ENCODE measurements around the gene PPIE. TPM values are rescaled to one million over a fixed set of nuclear protein-coding genes. Genes with fewer than 3 reads are reported as not detected.

PPIE gene
- total RNA-seq, 1 experiment from 2014 or later, result 36.3 TPM

GRCh38 chr1:39779821-39780220 lies 41.1 kb downstream of the PPIE start:
- H3K56ac ChIP-seq (ENCODE audit: insufficient read length, low read depth, low read length), result no peak overlapping the region
- no peak for TF ChIP-seq CTCF (conservative IDR thresholded peaks at IDR 0.05)
- H3K79me2 ChIP-seq (ENCODE audit: insufficient read depth, low read length), result no peaks in the 10 kb centered on the region
- H3K23ac ChIP-seq (ENCODE audit: insufficient read length, low read depth, low read length), result no peak overlapping the region
- no peak overlapping the region for H2BK12ac ChIP-seq (ENCODE audit: insufficient read length, low read depth, low read length)
- no peaks in the 10 kb centered on the region for H3K4me1 ChIP-seq (ENCODE audit: insufficient read depth, low read length)
- H3K27me3 Mint-ChIP-seq (ENCODE audit: low read depth), result peaks cover 71% of the 10 kb centered on the region
- H4K20me1 ChIP-seq (ENCODE audit: control insufficient read depth, insufficient read depth, insufficient read length), result no peaks in the 10 kb centered on the region
- H2BK5ac ChIP-seq (ENCODE audit: insufficient read length, low read length), result no peak overlapping the region
- H3K4me3 Mint-ChIP-seq, result no peak overlapping the region
- H3K18ac ChIP-seq (ENCODE audit: insufficient read length, low read depth, low read length), result no peak overlapping the region
- no peak overlapping the region for H2BK20ac ChIP-seq (ENCODE audit: low read depth, low read length, poor library complexity, severe bottlenecking)
- WGBS (ENCODE audit: extremely low coverage, insufficient read length, low lambda C conversion rate), result no CpG with 5 or more reads among the region's 5 CpGs
- H3K27ac ChIP-seq (ENCODE audit: insufficient read length, low read depth, low read length), result no peak overlapping the region
- no peak overlapping the region for H3K14ac ChIP-seq (ENCODE audit: insufficient read depth, low read length)
- H2AFZ ChIP-seq (ENCODE audit: low read length), result no peak overlapping the region
- H3K9me3 Mint-ChIP-seq, result no peaks in the 10 kb centered on the region
- H3K79me1 ChIP-seq (ENCODE audit: insufficient read depth, low read depth, low read length, poor library complexity, severe bottlenecking), result no peaks in the 10 kb centered on the region
- H3K9ac ChIP-seq (ENCODE audit: extremely low read depth, insufficient read length, low read length), result no peak overlapping the region
- H2BK15ac ChIP-seq (ENCODE audit: low read depth, low read length), result no peak overlapping the region
- H3K4me2 ChIP-seq (ENCODE audit: insufficient read depth, insufficient read length, low read length), result no peak overlapping the region
- no peak overlapping the region for H2BK120ac ChIP-seq (ENCODE audit: low read depth, low read length, poor library complexity, severe bottlenecking)
- no peaks in the 10 kb centered on the region for H3K36me3 Mint-ChIP-seq (ENCODE audit: insufficient read depth in 1 of 3, low read depth in 3 of 3)
- no peak overlapping the region for H4K91ac ChIP-seq (ENCODE audit: insufficient read length, low read depth, low read length)
- H4K5ac ChIP-seq (ENCODE audit: insufficient read length, low read depth, low read length), result no peak overlapping the region
- H2AK5ac ChIP-seq (ENCODE audit: insufficient read length, low read length), result no peak overlapping the region
- H3K27ac Mint-ChIP-seq, result no peak overlapping the region
- H3T11ph ChIP-seq (ENCODE audit: low read length), result no peak overlapping the region
- H3K23me2 ChIP-seq (ENCODE audit: insufficient read length, low read depth, low read length, poor library complexity, severe bottlenecking), result no peaks in the 10 kb centered on the region
- H3K9me3 ChIP-seq (ENCODE audit: control insufficient read depth, low read depth, low read length), result no peaks in the 10 kb centered on the region
- H4K8ac ChIP-seq (replicated peaks; ENCODE audit: insufficient read length, low read depth, low read length), result no peak overlapping the region
- DNase-seq, result no peak
- peaks cover 0 to 4% of the 10 kb centered on the region in 2 experiments; a peak in 2 of 4 replicates for H3K4me1 Mint-ChIP-seq
- no peak overlapping the region for H3K4ac ChIP-seq (ENCODE audit: low read depth, low read length)
- no peaks in the 10 kb centered on the region; the same call in 1 of the 2 replicates for H3K27me3 ChIP-seq (ENCODE audit: insufficient read depth, low read length)
